ENCODE results near the gene TBK1. TPM values are rescaled to one million over a fixed set of nuclear protein-coding genes. Genes with fewer than 3 reads are reported as not detected.
A peak's percentile ranks its signal among the peaks of the same experiment; 100 is the strongest.

The TBK1 gene
- total RNA-seq, 6 donors from 2014 or later, result 12.9 to 49.0 (median 16.7) TPM

DNA sequence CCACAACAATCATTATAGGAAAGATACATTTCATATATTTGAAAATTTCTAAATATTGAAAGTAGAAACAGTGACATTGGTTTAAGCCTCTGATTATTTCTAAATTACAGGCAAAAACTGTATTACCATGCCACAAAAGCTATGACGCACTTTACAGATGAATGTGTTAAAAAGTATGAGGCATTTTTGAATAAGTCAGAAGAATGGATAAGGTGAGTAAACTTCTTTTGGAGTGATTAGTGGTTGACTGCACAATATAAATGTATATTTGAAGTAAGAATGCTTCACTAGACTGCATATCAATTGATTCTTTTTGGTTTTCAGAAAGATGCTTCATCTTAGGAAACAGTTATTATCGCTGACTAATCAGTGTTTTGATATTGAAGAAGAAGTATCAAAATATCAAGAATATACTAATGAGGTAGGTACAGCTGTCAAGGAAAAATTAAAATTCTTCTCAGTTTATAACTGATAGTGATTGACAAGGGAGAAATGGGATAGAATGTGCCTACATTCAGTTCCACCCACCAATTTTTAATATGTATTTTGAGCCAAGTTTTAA lies 45.0 kb downstream of the TBK1 start:
- Histone ChIP-seq H3K27me3 (no peaks in the 10 kb centered on the region), H3K4me3 (no peak overlapping the region), H3K9me3 (no peaks in the 10 kb centered on the region), H3K4me1 (peaks cover 0 to 4% (median 0%) of the 10 kb centered on the region in 4 donors), H3K36me3 (peaks cover 18 to 96% (median 47%) of the 10 kb centered on the region in 4 donors), H3K27ac (no peak overlapping the region)
- ATAC-seq (ENCODE audit: low FRiP score in 2 of 2) (no peak), DNase-seq (no peak)
- TF ChIP-seq, protein P1, sequence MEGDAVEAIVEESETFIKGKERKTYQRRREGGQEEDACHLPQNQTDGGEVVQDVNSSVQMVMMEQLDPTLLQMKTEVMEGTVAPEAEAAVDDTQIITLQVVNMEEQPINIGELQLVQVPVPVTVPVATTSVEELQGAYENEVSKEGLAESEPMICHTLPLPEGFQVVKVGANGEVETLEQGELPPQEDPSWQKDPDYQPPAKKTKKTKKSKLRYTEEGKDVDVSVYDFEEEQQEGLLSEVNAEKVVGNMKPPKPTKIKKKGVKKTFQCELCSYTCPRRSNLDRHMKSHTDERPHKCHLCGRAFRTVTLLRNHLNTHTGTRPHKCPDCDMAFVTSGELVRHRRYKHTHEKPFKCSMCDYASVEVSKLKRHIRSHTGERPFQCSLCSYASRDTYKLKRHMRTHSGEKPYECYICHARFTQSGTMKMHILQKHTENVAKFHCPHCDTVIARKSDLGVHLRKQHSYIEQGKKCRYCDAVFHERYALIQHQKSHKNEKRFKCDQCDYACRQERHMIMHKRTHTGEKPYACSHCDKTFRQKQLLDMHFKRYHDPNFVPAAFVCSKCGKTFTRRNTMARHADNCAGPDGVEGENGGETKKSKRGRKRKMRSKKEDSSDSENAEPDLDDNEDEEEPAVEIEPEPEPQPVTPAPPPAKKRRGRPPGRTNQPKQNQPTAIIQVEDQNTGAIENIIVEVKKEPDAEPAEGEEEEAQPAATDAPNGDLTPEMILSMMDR (IDR thresholded peaks at IDR 0.05), result no peak
- no peak for TF ChIP-seq POLR2A (IDR thresholded peaks at IDR 0.05)
- no peak for TF ChIP-seq EP300 (IDR thresholded peaks at IDR 0.05)
- TF ChIP-seq POLR2AphosphoS5 (IDR thresholded peaks at IDR 0.05), result no peak
- 95 to 99% methylated on average over 2 of the region's 2 CpGs for WGBS, 2 donors

DNA sequence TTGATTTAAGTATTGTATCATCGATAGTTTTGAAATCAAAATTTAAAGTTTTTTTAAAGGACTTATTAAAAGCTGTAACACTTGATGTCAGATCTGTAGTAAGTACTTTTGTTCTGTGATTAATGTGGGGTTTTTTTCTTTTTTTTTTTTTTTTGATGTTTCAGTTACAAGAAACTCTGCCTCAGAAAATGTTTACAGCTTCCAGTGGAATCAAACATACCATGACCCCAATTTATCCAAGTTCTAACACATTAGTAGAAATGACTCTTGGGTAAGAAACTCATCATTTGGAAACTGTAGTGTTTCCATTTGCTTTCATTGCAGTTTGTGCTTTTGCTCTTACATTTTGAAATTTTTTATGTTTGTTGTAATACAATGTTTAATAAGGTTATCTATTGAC lies 45.6 kb downstream of the TBK1 start:
- TF ChIP-seq EP300 (IDR thresholded peaks at IDR 0.05) (no peak), POLR2A (IDR thresholded peaks at IDR 0.05) (no peak), POLR2AphosphoS5 (IDR thresholded peaks at IDR 0.05) (no peak)
- TF ChIP-seq, protein P1 (IDR thresholded peaks at IDR 0.05), result no peak
- ATAC-seq (ENCODE audit: low FRiP score in 2 of 2) (no peak), DNase-seq (no peak)
- WGBS, 2 donors, result 88 to 92% methylated on average over 1 of the region's 1 CpG
- Histone ChIP-seq H3K4me3 (no peak overlapping the region), H3K36me3 (peaks cover 18 to 93% (median 43%) of the 10 kb centered on the region in 4 donors), H3K4me1 (peaks cover 0 to 4% (median 0%) of the 10 kb centered on the region in 4 donors), H3K9me3 (no peaks in the 10 kb centered on the region), H3K27me3 (no peaks in the 10 kb centered on the region), H3K27ac (no peak overlapping the region)

DNA sequence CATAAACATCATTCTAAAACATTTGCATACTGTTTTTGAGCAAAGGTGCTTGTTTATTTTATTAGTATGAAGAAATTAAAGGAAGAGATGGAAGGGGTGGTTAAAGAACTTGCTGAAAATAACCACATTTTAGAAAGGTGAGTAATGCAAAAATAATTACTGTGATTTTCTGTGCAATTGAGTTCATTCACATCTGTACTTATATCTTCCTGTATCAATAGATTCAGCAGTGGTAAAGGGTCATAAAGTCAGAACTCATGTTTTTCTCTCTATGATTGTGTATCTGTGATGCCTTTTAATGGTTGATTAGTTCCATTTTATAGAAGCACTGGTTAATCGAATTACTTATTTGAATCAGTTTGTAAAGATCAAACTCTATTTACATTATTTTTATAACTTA lies 46.0 kb downstream of the TBK1 start:
- H3K9me3 ChIP-seq, result no peaks in the 10 kb centered on the region
- DNase-seq (no peak), ATAC-seq (ENCODE audit: low FRiP score in 2 of 2) (no peak)
- H3K36me3 ChIP-seq, result peaks cover 18 to 89% (median 39%) of the 10 kb centered on the region in 4 donors
- peaks cover 0 to 4% (median 0%) of the 10 kb centered on the region in 4 donors for H3K4me1 ChIP-seq
- H3K4me3 ChIP-seq, result no peak overlapping the region
- H3K27me3 ChIP-seq, result no peaks in the 10 kb centered on the region
- TF ChIP-seq, protein P1 (IDR thresholded peaks at IDR 0.05), result no peak
- no peak for TF ChIP-seq POLR2AphosphoS5 (IDR thresholded peaks at IDR 0.05)
- no peak for TF ChIP-seq POLR2A (IDR thresholded peaks at IDR 0.05)
- TF ChIP-seq EP300 (IDR thresholded peaks at IDR 0.05), result no peak
- no peak overlapping the region for H3K27ac ChIP-seq
- WGBS, 2 donors, result 88% methylated on average over 1 of the region's 1 CpG

DNA sequence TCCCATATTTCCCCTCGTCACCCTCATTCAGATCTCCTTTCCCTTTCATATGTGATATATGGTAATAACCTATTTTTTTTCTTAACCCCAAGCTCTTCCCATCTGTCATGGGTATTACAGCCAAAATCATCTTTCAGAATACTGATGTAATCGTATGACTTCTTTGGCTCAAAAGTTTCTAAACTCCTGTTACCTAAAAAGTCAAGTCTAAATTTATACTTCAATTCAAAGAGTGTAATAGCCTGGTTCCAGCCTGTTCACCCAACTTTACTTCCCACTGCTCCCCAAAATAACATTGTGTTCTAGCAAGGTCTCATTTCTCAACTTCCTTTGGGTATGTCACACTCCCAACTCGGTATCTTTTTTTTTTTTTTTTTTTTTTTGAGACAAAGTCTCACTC lies 48.5 kb downstream of the TBK1 start:
- DNase-seq (no peak), ATAC-seq (ENCODE audit: low FRiP score in 2 of 2) (peak in 1 of 2 donors; percentile 52)
- Histone ChIP-seq H3K27ac (peak overlapping the region in 2 of 4 donors; percentile 4 to 61), H3K9me3 (no peaks in the 10 kb centered on the region), H3K4me1 (no peaks in the 10 kb centered on the region), H3K27me3 (no peaks in the 10 kb centered on the region), H3K4me3 (no peak overlapping the region), H3K36me3 (peaks cover 17 to 65% (median 31%) of the 10 kb centered on the region in 4 donors)
- 69 to 72% methylated on average over 3 of the region's 3 CpGs for WGBS, 2 donors
- no peak for TF ChIP-seq POLR2A (IDR thresholded peaks at IDR 0.05)
- no peak for TF ChIP-seq EP300 (IDR thresholded peaks at IDR 0.05)
- TF ChIP-seq POLR2AphosphoS5 (IDR thresholded peaks at IDR 0.05), result no peak
- TF ChIP-seq, protein P1 (IDR thresholded peaks at IDR 0.05), result no peak

DNA sequence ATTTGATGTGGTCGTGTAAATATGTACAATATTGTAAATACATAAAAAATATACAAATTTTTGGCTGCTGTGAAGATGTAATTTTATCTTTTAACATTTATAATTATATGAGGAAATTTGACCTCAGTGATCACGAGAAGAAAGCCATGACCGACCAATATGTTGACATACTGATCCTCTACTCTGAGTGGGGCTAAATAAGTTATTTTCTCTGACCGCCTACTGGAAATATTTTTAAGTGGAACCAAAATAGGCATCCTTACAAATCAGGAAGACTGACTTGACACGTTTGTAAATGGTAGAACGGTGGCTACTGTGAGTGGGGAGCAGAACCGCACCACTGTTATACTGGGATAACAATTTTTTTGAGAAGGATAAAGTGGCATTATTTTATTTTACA lies 49.6 kb downstream of the TBK1 start:
- no peak overlapping the region for H3K4me3 ChIP-seq
- DNase-seq (no peak), ATAC-seq (ENCODE audit: low FRiP score in 2 of 2) (no peak)
- no peaks in the 10 kb centered on the region for H3K9me3 ChIP-seq
- peaks cover 13 to 54% (median 26%) of the 10 kb centered on the region in 4 donors for H3K36me3 ChIP-seq
- no peaks in the 10 kb centered on the region for H3K4me1 ChIP-seq
- no peaks in the 10 kb centered on the region for H3K27me3 ChIP-seq
- WGBS, 2 donors, result 86 to 92% methylated on average over 7 of the region's 7 CpGs
- TF ChIP-seq EP300 (IDR thresholded peaks at IDR 0.05) (no peak), POLR2A (IDR thresholded peaks at IDR 0.05) (no peak), POLR2AphosphoS5 (IDR thresholded peaks at IDR 0.05) (no peak)
- TF ChIP-seq, protein P1 (IDR thresholded peaks at IDR 0.05), result no peak
- no peak overlapping the region for H3K27ac ChIP-seq

All from upper lobe of left lung (tissue), 6 donors.